ENCODE measurements around the gene AFF3.

GRCh38 chr2:100013892-100014677, 128.3 kb downstream of the AFF3 start:
- TF ChIP-seq TAF1 (IDR thresholded peaks at IDR 0.05; ENCODE audit: borderline replicate concordance, insufficient read depth, low read length), result no peak
- TF ChIP-seq POLR2AphosphoS5 (IDR thresholded peaks at IDR 0.05; ENCODE audit: low read depth, low read length), result no peak
- TF ChIP-seq SIN3A (IDR thresholded peaks at IDR 0.05; ENCODE audit: borderline replicate concordance, insufficient read depth, low read length), result no peak
- TF ChIP-seq, protein P1, sequence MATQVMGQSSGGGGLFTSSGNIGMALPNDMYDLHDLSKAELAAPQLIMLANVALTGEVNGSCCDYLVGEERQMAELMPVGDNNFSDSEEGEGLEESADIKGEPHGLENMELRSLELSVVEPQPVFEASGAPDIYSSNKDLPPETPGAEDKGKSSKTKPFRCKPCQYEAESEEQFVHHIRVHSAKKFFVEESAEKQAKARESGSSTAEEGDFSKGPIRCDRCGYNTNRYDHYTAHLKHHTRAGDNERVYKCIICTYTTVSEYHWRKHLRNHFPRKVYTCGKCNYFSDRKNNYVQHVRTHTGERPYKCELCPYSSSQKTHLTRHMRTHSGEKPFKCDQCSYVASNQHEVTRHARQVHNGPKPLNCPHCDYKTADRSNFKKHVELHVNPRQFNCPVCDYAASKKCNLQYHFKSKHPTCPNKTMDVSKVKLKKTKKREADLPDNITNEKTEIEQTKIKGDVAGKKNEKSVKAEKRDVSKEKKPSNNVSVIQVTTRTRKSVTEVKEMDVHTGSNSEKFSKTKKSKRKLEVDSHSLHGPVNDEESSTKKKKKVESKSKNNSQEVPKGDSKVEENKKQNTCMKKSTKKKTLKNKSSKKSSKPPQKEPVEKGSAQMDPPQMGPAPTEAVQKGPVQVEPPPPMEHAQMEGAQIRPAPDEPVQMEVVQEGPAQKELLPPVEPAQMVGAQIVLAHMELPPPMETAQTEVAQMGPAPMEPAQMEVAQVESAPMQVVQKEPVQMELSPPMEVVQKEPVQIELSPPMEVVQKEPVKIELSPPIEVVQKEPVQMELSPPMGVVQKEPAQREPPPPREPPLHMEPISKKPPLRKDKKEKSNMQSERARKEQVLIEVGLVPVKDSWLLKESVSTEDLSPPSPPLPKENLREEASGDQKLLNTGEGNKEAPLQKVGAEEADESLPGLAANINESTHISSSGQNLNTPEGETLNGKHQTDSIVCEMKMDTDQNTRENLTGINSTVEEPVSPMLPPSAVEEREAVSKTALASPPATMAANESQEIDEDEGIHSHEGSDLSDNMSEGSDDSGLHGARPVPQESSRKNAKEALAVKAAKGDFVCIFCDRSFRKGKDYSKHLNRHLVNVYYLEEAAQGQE (IDR thresholded peaks at IDR 0.05; ENCODE audit: insufficient read depth in 1 of 2, low read depth in 2 of 2, low read length in 2 of 2), result no peak

All from PFSK-1 (cell line).